AG09309 (cell line): ENCODE data around the gene STARD9.

ENCODE experiments used
- DNase-seq: peaks from one replicate; pipeline ENCODE4 v3.0.0-alpha.2; 2010; ENCODE audit warnings: low read depth
- H3K4me3 ChIP-seq: 2 replicates; pipeline ENCODE4 v1.5.1; 2011; ENCODE audit warnings: mild to moderate bottlenecking, low read depth, low read length, moderate library complexity; ENCODE audit not compliant: control insufficient read depth
- CTCF ChIP-seq: IDR thresholded peaks from 2 replicates; pipeline ENCODE4 v1.5.1; 2011; ENCODE audit warnings: mild to moderate bottlenecking, low read depth, low read length, inconsistent platforms; ENCODE audit not compliant: insufficient read depth, control insufficient read depth; ENCODE audit errors: missing control alignments

The STARD9 gene

GRCh38 chr15:42681119-42681518 is 105.7 kb downstream of the STARD9 start:
- TF ChIP-seq CTCF = no peak
- no peak for DNase-seq
- H3K4me3 ChIP-seq = no peak overlapping the region

- no peak for DNase-seq
- no peak for TF ChIP-seq CTCF
Measured at GRCh38 chr15:42686281-42686680, 110.9 kb downstream of the STARD9 start.

GRCh38 chr15:42687740-42688139 is 112.3 kb downstream of the STARD9 start:
- no peak for TF ChIP-seq CTCF
- DNase-seq = no peak
- H3K4me3 ChIP-seq = no peak overlapping the region

More at GRCh38 chr15:42686281-42686680, 110.9 kb downstream of the STARD9 start:
- no peak overlapping the region for H3K4me3 ChIP-seq

GRCh38 chr15:42688301-42688700 is 112.9 kb downstream of the STARD9 start:
- H3K4me3 ChIP-seq = no peak overlapping the region
- no peak for TF ChIP-seq CTCF
- no peak for DNase-seq

- no peak overlapping the region for H3K4me3 ChIP-seq
- DNase-seq = no peak
- no peak for TF ChIP-seq CTCF
Measured at GRCh38 chr15:42691308-42691707, 115.9 kb downstream of the STARD9 start.

GRCh38 chr15:42691770-42692169 is 116.4 kb downstream of the STARD9 start:
- TF ChIP-seq CTCF = no peak
- DNase-seq = no peak
- no peak overlapping the region for H3K4me3 ChIP-seq

GRCh38 chr15:42692536-42692935 is 117.1 kb downstream of the STARD9 start:
- no peak for TF ChIP-seq CTCF
- no peak for DNase-seq
- no peak overlapping the region for H3K4me3 ChIP-seq
